Right renal pelvis (tissue), 4 donors: Measurements from ENCODE around the gene CBFA2T3. TPM values are rescaled to one million over a fixed set of nuclear protein-coding genes. Genes with fewer than 3 reads are reported as not detected.

ENCODE experiments used
- DNase-seq, 4 donors: peaks; one replicate each; pipeline ENCODE4 v3.0.0-alpha.2; 2013; ENCODE audit warnings: low read depth in 4 of 4, low spot score in 3 of 4, missing footprints in 1 of 4
- polyA plus RNA-seq, 4 donors: library from polyadenylated mRNA; unstranded; fragments of 120-200 nt; gene quantifications; one replicate each; pipeline ENCODE4 v1.2.1, GENCODE V29; 2013; ENCODE audit not compliant: insufficient read length in 4 of 4

Gene CBFA2T3
- polyA plus RNA-seq, 4 donors: 2.4 to 3.3 (median 2.8) TPM

GRCh38 chr16:88850531-88851199 lies 126.3 kb downstream of the CBFA2T3 start:
- DNase-seq: no peak

- DNase-seq: no peak
These were observed 128.4 kb downstream of the CBFA2T3 start for GRCh38 chr16:88848557-88848956.

GRCh38 chr16:88847654-88848053 lies 129.4 kb downstream of the CBFA2T3 start:
- no peak for DNase-seq

- no peak for DNase-seq
These were observed 130.9 kb downstream of the CBFA2T3 start for GRCh38 chr16:88846088-88846487.

- DNase-seq: no peak
These were observed 132.5 kb downstream of the CBFA2T3 start for GRCh38 chr16:88844419-88845036.

- no peak for DNase-seq
These were observed 133.8 kb downstream of the CBFA2T3 start for GRCh38 chr16:88843256-88843655.

- no peak for DNase-seq
These were observed 134.2 kb downstream of the CBFA2T3 start for GRCh38 chr16:88842806-88843205.

- DNase-seq: no peak
These were observed 134.7 kb downstream of the CBFA2T3 start for GRCh38 chr16:88842308-88842756.

- no peak for DNase-seq
These were observed 135.3 kb downstream of the CBFA2T3 start for GRCh38 chr16:88841521-88842307.

- no peak for DNase-seq
These were observed 136.3 kb downstream of the CBFA2T3 start for GRCh38 chr16:88840600-88841215.

- DNase-seq: no peak
These were observed 137.0 kb downstream of the CBFA2T3 start for GRCh38 chr16:88839745-88840599.

- no peak for DNase-seq
These were observed 137.9 kb downstream of the CBFA2T3 start for GRCh38 chr16:88839026-88839529.

- DNase-seq: no peak
These were observed 138.4 kb downstream of the CBFA2T3 start for GRCh38 chr16:88838566-88838965.

GRCh38 chr16:88837806-88838205 lies 139.2 kb downstream of the CBFA2T3 start:
- no peak for DNase-seq

- DNase-seq: no peak
These were observed 140.2 kb downstream of the CBFA2T3 start for GRCh38 chr16:88836791-88837190.

- no peak for DNase-seq
These were observed 141.2 kb downstream of the CBFA2T3 start for GRCh38 chr16:88835818-88836217.

GRCh38 chr16:88835383-88835782 lies 141.6 kb downstream of the CBFA2T3 start:
- DNase-seq: no peak

GRCh38 chr16:88834670-88835069 lies 142.3 kb downstream of the CBFA2T3 start:
- DNase-seq: no peak

- no peak for DNase-seq
These were observed 143.9 kb downstream of the CBFA2T3 start for GRCh38 chr16:88833086-88833485.

- no peak for DNase-seq
These were observed 145.2 kb downstream of the CBFA2T3 start for GRCh38 chr16:88831838-88832237.
